Measurements from ENCODE around the gene ALDH1A3.

Gene ALDH1A3

DNA sequence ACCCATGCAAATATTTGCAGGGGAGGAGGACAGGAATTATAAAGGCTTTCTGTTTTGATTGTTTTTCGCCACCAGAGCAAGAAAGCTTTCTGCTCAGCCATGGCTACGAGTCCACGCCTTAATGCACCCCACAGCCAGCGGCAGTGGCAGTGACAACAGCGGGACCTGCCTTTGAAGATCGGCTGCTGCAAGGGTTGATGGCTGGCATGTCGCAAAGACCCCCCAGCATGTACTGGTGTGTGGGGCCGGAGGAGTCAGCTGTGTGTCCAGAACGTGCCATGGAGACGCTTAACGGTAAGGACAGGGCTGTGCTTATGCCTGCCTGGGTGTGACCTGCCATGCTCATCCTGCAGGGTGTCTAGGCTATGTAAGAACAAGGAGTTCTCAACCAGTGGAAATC, 44.8 kb downstream of the ALDH1A3 start:
- Histone ChIP-seq H3K27ac (ENCODE audit: low read depth, low read length) (no peak overlapping the region), H3K9ac (ENCODE audit: low read depth in 1 of 2, low read length in 2 of 2) (no peak overlapping the region), H3K27me3 (ENCODE audit: control insufficient read depth in 1 of 2, insufficient read depth in 2 of 2, low read length in 2 of 2) (no peaks in the 10 kb centered on the region), H3K4me3 (ENCODE audit: low read depth in 1 of 2, low read length in 2 of 2) (no peak overlapping the region), H3K36me3 (ENCODE audit: control insufficient read depth in 1 of 2, insufficient read depth in 2 of 2, low read length in 2 of 2) (peaks cover 4 to 20% of the 10 kb centered on the region in 2 donors), H3K9me3 (ENCODE audit: control insufficient read depth in 1 of 2, low read length in 2 of 2) (no peaks in the 10 kb centered on the region), H3K4me1 (ENCODE audit: control insufficient read depth in 1 of 2, insufficient read depth in 2 of 2, low read length in 2 of 2) (peaks cover 27 to 33% of the 10 kb centered on the region in 2 donors)

DNA sequence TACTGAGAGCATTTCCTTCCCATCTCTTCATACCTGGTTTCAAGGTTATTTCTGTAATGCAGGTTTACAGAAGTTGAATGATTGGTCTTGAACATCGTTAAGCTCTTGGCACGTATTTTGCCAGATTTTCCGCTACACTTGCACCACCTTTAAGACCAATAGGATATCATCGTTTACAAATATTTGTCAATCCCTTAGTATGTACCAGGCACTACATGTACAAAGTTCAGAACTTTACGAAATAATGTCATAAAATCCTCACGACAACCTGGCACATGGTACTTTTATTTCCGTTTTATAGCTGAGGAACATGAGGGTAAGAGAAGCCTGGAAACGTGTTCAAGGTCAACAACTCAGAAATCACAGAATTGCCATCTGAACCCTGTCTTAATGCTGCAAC, 45.8 kb downstream of the ALDH1A3 start:
- Histone ChIP-seq H3K4me1 (ENCODE audit: control insufficient read depth in 1 of 2, insufficient read depth in 2 of 2, low read length in 2 of 2) (peaks cover 21 to 30% of the 10 kb centered on the region in 2 donors), H3K27me3 (ENCODE audit: control insufficient read depth in 1 of 2, insufficient read depth in 2 of 2, low read length in 2 of 2) (no peaks in the 10 kb centered on the region), H3K27ac (ENCODE audit: low read depth, low read length) (no peak overlapping the region), H3K4me3 (ENCODE audit: low read depth in 1 of 2, low read length in 2 of 2) (no peak overlapping the region), H3K36me3 (ENCODE audit: control insufficient read depth in 1 of 2, insufficient read depth in 2 of 2, low read length in 2 of 2) (peaks cover 4 to 20% of the 10 kb centered on the region in 2 donors), H3K9ac (ENCODE audit: low read depth in 1 of 2, low read length in 2 of 2) (no peak overlapping the region), H3K9me3 (ENCODE audit: control insufficient read depth in 1 of 2, low read length in 2 of 2) (no peaks in the 10 kb centered on the region)

DNA sequence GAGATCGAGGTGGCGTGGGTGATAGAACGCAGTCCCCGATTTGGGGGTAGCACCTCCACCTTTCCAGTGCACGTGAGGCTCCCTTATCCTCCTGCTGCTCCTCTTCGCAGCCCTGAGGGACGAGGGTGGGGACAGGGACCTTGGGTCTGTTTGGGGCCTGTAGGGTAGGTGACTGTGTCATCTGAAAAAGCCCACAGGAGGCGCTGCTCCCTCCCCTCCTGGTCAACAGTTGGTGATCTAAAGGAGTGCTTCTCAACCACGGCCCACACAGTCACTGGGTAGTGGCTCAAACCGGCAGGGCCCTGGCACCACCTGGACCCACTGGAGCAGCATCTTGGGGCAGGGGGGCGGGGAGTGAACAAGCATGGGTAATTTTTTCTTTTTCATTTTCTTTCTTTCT, 46.6 kb downstream of the ALDH1A3 start:
- Histone ChIP-seq H3K4me1 (ENCODE audit: control insufficient read depth in 1 of 2, insufficient read depth in 2 of 2, low read length in 2 of 2) (peaks cover 16 to 25% of the 10 kb centered on the region in 2 donors), H3K27ac (ENCODE audit: low read depth, low read length) (no peak overlapping the region), H3K9ac (ENCODE audit: low read depth in 1 of 2, low read length in 2 of 2) (no peak overlapping the region), H3K4me3 (ENCODE audit: low read depth in 1 of 2, low read length in 2 of 2) (no peak overlapping the region), H3K9me3 (ENCODE audit: control insufficient read depth in 1 of 2, low read length in 2 of 2) (no peaks in the 10 kb centered on the region), H3K36me3 (ENCODE audit: control insufficient read depth in 1 of 2, insufficient read depth in 2 of 2, low read length in 2 of 2) (peaks cover 4 to 20% of the 10 kb centered on the region in 2 donors), H3K27me3 (ENCODE audit: control insufficient read depth in 1 of 2, insufficient read depth in 2 of 2, low read length in 2 of 2) (no peaks in the 10 kb centered on the region)

DNA sequence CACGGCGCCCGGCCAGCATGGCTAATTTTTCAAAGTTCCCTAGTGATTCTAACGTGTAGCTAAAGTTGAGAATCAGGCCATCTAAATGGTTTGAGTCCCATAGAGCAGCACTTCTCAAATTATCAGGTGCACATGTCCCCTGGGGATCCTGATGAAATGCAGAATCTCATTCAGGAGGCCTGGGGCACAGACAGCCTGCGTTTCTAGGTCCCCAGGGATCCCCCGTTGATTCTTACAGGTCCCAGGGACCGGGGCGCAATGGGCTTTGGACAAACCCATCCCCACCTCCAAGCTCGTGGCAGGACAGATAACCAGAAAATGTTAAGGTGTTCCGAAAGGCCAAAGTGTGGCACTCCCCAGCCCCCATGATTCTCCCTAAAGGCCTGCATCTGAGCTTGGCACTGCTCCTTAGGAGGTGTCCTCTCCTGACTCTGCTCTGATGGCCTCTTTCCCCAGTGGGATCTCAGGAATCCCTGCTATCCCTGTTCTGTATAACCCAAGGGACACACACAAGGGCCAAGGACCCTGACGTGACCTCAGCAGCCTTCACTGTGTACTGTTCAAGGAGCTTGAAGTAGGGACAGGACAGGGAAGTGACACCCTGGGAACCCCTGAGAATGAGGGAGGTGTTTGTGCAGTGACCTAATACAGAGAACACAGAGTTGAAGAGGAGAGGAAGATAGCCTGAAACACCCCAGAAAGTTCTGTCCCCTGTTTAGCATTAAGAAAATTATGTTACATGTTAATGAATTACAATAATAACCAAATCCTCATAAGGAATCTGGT, 47.5 kb downstream of the ALDH1A3 start:
- H3K9me3 ChIP-seq (ENCODE audit: control insufficient read depth in 1 of 2, low read length in 2 of 2), result no peaks in the 10 kb centered on the region
- H3K27ac ChIP-seq (ENCODE audit: low read depth, low read length), result no peak overlapping the region
- H3K36me3 ChIP-seq (ENCODE audit: control insufficient read depth in 1 of 2, insufficient read depth in 2 of 2, low read length in 2 of 2), result peaks cover 4 to 24% of the 10 kb centered on the region in 2 donors
- H3K27me3 ChIP-seq (ENCODE audit: control insufficient read depth in 1 of 2, insufficient read depth in 2 of 2, low read length in 2 of 2), result no peaks in the 10 kb centered on the region
- H3K4me3 ChIP-seq (ENCODE audit: low read depth in 1 of 2, low read length in 2 of 2), result no peak overlapping the region
- H3K9ac ChIP-seq (ENCODE audit: low read depth in 1 of 2, low read length in 2 of 2), result no peak overlapping the region
- H3K4me1 ChIP-seq (ENCODE audit: control insufficient read depth in 1 of 2, insufficient read depth in 2 of 2, low read length in 2 of 2), result peaks cover 16 to 25% of the 10 kb centered on the region in 2 donors

DNA sequence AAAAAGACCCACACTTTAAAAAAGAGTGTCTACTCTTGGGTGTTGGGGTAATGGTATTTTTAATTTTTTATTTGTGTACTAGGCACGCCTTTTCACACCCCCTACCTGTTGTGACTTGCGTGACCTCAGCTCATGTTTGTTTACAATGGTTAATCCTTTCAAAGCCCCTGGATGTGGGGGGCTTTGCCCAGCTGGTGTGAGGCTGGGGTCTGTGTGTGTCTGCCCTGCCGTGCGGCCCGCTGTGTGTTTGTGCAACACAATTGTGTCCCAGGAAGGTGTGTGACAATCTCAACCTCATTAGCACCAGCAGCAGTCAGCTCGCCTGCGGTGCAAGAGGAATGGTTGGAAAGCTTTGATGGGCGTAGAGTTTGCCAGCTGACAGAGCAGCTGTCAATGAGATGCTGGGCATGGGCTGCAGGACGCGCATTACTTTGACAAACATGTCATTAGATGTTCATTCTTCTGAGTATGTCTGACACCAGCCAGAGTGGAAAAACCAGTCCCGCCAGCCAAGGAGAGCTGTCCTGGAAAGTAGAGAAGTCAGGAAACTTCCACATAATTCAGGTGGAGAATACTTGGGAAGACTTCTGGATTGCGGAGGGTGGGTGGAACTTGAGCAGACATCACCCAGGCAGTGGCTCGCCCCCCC, 49.1 kb downstream of the ALDH1A3 start:
- no peak overlapping the region for H3K27ac ChIP-seq (ENCODE audit: low read depth, low read length)
- H3K4me3 ChIP-seq (ENCODE audit: low read depth in 1 of 2, low read length in 2 of 2), result no peak overlapping the region
- peaks cover 12 to 16% of the 10 kb centered on the region in 2 donors for H3K4me1 ChIP-seq (ENCODE audit: control insufficient read depth in 1 of 2, insufficient read depth in 2 of 2, low read length in 2 of 2)
- H3K36me3 ChIP-seq (ENCODE audit: control insufficient read depth in 1 of 2, insufficient read depth in 2 of 2, low read length in 2 of 2), result peaks cover 0 to 24% of the 10 kb centered on the region in 2 donors
- no peaks in the 10 kb centered on the region for H3K27me3 ChIP-seq (ENCODE audit: control insufficient read depth in 1 of 2, insufficient read depth in 2 of 2, low read length in 2 of 2)
- H3K9ac ChIP-seq (ENCODE audit: low read depth in 1 of 2, low read length in 2 of 2), result no peak overlapping the region
- H3K9me3 ChIP-seq (ENCODE audit: control insufficient read depth in 1 of 2, low read length in 2 of 2), result no peaks in the 10 kb centered on the region

DNA sequence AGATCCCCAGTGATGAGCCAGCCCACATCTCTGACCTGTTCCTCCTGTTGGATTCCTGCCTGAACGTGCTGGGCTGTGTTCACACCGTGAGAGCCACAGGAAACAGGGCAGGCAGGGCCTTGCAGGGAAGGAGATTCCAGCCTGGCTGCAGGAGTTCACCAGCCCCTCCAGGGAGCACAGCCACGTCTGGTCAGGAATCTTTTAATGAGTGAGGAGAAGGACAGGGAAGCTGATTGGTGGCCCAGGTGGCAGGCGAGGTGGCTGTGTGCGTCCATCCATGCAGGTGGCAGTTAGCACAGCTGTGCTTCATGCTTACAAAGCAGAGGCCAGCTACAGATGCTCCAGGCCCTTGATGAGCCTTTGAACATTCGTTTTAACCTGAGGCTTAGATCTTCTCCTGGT, 50.0 kb downstream of the ALDH1A3 start:
- no peak overlapping the region for H3K27ac ChIP-seq (ENCODE audit: low read depth, low read length)
- H3K36me3 ChIP-seq (ENCODE audit: control insufficient read depth in 1 of 2, insufficient read depth in 2 of 2, low read length in 2 of 2), result peaks cover 0 to 20% of the 10 kb centered on the region in 2 donors
- no peak overlapping the region for H3K4me3 ChIP-seq (ENCODE audit: low read depth in 1 of 2, low read length in 2 of 2)
- H3K4me1 ChIP-seq (ENCODE audit: control insufficient read depth in 1 of 2, insufficient read depth in 2 of 2, low read length in 2 of 2), result peaks cover 12 to 16% of the 10 kb centered on the region in 2 donors
- no peak overlapping the region for H3K9ac ChIP-seq (ENCODE audit: low read depth in 1 of 2, low read length in 2 of 2)
- H3K27me3 ChIP-seq (ENCODE audit: control insufficient read depth in 1 of 2, insufficient read depth in 2 of 2, low read length in 2 of 2), result no peaks in the 10 kb centered on the region
- H3K9me3 ChIP-seq (ENCODE audit: control insufficient read depth in 1 of 2, low read length in 2 of 2), result no peaks in the 10 kb centered on the region

DNA sequence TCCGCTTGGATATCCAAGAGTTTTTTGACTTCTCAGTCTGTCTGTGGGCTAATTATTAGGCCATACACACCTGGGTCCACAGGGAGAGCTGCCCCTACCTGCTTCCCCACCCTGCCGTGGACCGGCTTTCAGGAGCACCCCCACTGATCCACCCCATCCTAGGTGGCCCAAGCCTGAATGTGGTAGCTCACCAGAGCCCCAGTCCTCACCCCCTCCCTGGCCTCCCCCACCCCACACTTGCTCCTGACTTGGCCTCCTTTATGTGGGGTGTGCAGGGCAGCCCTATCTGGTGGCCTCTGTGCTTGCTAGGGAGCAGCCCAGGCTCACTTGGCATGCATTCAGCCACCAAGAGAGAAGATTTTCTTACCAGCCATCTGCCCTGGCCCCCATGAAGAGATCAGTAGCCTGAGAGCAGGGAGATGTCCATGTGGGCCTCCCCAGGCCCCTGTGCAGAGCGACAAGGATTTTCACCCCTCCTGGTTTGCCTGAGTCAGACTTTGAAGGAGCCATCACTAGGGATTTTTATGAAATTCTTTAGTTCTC, 50.7 kb downstream of the ALDH1A3 start:
- no peak overlapping the region for H3K27ac ChIP-seq (ENCODE audit: low read depth, low read length)
- peaks cover 0 to 19% of the 10 kb centered on the region in 2 donors for H3K36me3 ChIP-seq (ENCODE audit: control insufficient read depth in 1 of 2, insufficient read depth in 2 of 2, low read length in 2 of 2)
- H3K4me3 ChIP-seq (ENCODE audit: low read depth in 1 of 2, low read length in 2 of 2), result no peak overlapping the region

DNA sequence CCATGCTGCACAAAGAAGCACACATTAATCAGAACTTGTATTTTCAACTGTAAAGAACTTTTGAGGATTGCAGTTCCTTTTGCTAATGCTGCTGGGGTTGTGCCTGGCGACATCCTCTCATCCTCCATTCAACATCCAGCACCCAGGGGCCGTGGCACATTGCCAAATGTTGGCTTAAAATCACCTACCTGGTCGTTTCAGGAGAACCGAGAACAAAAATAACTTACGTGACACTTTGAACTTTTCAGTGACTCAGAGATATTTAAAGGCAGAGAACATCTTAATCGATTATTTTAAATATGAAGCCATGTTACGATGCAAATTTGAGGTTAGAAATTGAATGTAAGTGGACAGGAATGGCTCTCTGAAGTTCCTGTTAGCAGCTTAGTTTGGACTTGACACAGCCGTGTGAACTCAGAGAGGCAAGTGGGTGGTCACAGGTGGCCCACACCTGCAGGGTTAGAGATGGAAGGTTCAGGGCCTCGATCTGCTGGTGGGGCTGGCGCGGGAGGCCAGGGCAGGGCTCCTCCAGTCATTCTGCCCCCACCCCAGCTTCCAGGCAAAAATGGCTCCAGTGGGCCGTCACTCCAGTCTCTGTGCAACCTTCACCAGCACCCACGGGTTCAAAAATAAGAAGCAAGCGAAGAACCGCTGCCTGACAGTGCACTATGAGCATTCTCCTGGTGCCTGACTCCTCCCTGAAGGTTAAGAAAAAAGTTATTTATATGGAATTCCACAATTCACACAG, 51.7 kb downstream of the ALDH1A3 start:
- Histone ChIP-seq H3K27me3 (ENCODE audit: control insufficient read depth in 1 of 2, insufficient read depth in 2 of 2, low read length in 2 of 2) (no peaks in the 10 kb centered on the region), H3K4me1 (ENCODE audit: control insufficient read depth in 1 of 2, insufficient read depth in 2 of 2, low read length in 2 of 2) (peaks cover under 1 to 3% of the 10 kb centered on the region in 2 donors), H3K27ac (ENCODE audit: low read depth, low read length) (no peak overlapping the region)

More for the DNA sequence above, 50.7 kb downstream of the ALDH1A3 start:
- Histone ChIP-seq H3K9me3 (ENCODE audit: control insufficient read depth in 1 of 2, low read length in 2 of 2) (no peaks in the 10 kb centered on the region), H3K4me1 (ENCODE audit: control insufficient read depth in 1 of 2, insufficient read depth in 2 of 2, low read length in 2 of 2) (peaks cover 10 to 11% of the 10 kb centered on the region in 2 donors), H3K9ac (ENCODE audit: low read depth in 1 of 2, low read length in 2 of 2) (no peak overlapping the region), H3K27me3 (ENCODE audit: control insufficient read depth in 1 of 2, insufficient read depth in 2 of 2, low read length in 2 of 2) (no peaks in the 10 kb centered on the region)

DNA sequence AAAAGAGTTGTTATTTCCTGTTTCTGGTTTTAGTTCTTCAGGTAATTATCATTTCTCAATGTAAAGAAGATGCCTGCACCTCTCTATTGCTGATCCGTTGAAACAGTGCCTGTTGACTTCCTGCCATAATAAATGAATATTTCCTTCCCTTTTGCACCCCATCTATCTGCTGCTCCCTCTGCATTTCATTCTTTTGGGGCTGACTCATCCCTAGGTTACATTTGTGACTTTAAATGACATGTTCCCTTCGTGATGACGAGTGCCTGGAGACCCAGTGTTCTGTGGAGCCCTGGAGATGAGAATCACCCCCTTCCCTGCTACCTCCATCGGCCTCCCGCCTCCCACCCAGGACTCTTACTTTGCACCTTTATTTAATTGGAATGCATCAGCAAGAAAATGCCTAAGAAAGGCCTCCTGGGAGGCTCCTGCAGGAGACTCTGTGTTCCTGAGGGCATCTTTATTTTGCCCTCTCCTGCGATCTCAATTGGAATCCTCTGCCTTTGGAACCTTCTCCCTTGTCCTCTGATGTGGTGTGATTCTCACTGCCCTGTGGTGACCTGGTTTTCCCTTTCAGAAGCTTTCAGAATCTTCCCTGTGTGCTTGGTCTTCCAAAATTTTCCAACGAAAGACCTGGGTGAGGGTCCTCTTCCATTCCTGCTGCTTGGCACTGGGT, 53.2 kb downstream of the ALDH1A3 start:
- peaks cover 0 to 3% of the 10 kb centered on the region in 2 donors for H3K4me1 ChIP-seq (ENCODE audit: control insufficient read depth in 1 of 2, insufficient read depth in 2 of 2, low read length in 2 of 2)

More for the DNA sequence above, 51.7 kb downstream of the ALDH1A3 start:
- H3K4me3 ChIP-seq (ENCODE audit: low read depth in 1 of 2, low read length in 2 of 2), result no peak overlapping the region
- no peak overlapping the region for H3K9ac ChIP-seq (ENCODE audit: low read depth in 1 of 2, low read length in 2 of 2)
- H3K36me3 ChIP-seq (ENCODE audit: control insufficient read depth in 1 of 2, insufficient read depth in 2 of 2, low read length in 2 of 2), result peaks cover 0 to 15% of the 10 kb centered on the region in 2 donors
- H3K9me3 ChIP-seq (ENCODE audit: control insufficient read depth in 1 of 2, low read length in 2 of 2), result no peaks in the 10 kb centered on the region

More for the DNA sequence above, 53.2 kb downstream of the ALDH1A3 start:
- Histone ChIP-seq H3K4me3 (ENCODE audit: low read depth in 1 of 2, low read length in 2 of 2) (no peak overlapping the region), H3K9ac (ENCODE audit: low read depth in 1 of 2, low read length in 2 of 2) (no peak overlapping the region), H3K9me3 (ENCODE audit: control insufficient read depth in 1 of 2, low read length in 2 of 2) (no peaks in the 10 kb centered on the region), H3K36me3 (ENCODE audit: control insufficient read depth in 1 of 2, insufficient read depth in 2 of 2, low read length in 2 of 2) (peaks cover 0 to 12% of the 10 kb centered on the region in 2 donors), H3K27ac (ENCODE audit: low read depth, low read length) (no peak overlapping the region), H3K27me3 (ENCODE audit: control insufficient read depth in 1 of 2, insufficient read depth in 2 of 2, low read length in 2 of 2) (no peaks in the 10 kb centered on the region)

Measured in duodenal mucosa (tissue), 2 donors.